ENCODE measurements around the gene STAC3. TPM values are rescaled to one million over a fixed set of nuclear protein-coding genes. Genes with fewer than 3 reads are reported as not detected.

Gene STAC3
- total and polyA plus RNA-seq, 9 of the 15 experiments (the other 6 are each of a cell fraction or from before 2014, with no cell fraction given), result 0.45 to 6.4 (median 3.3) TPM

- Histone ChIP-seq H3K27me3 (ENCODE audit: control insufficient read depth in 2 of 2, insufficient read depth in 2 of 2, low read length in 2 of 2) (peaks cover 65 to 98% of the 10 kb centered on the region in 2 experiments; a peak in 4 of 5 replicates), H3K36me3 (ENCODE audit: control insufficient read depth, insufficient read depth, low read length) (no peaks in the 10 kb centered on the region), H3K9ac (ENCODE audit: insufficient read depth in 1 of 2, low read depth in 2 of 2, low read length in 2 of 2) (no peak overlapping the region), H3K27ac (ENCODE audit: extremely low read depth, low read depth, low read length) (no peak overlapping the region), H3K4me3 (no peak overlapping the region), H3K9me1 (ENCODE audit: control insufficient read depth, insufficient read depth, low read length) (no peaks in the 10 kb centered on the region), H4K20me1 (replicated peaks; ENCODE audit: control insufficient read depth, insufficient read depth, low read length) (peaks cover 44% of the 10 kb centered on the region), H3K4me2 (ENCODE audit: insufficient read depth, low read length) (no peak overlapping the region), H2AFZ (ENCODE audit: low read depth, low read length) (no peak overlapping the region), H3K9me3 (replicated peaks; ENCODE audit: control insufficient read depth, insufficient read depth, low read depth, low read length) (no peaks in the 10 kb centered on the region), H3K4me1 (replicated peaks in 1 of 2; ENCODE audit: control insufficient read depth in 2 of 2, insufficient read depth in 2 of 2, low read length in 2 of 2) (peaks cover 0 to 67% of the 10 kb centered on the region in 2 experiments; a peak in 2 of 5 replicates), H3K79me2 (ENCODE audit: control insufficient read depth, insufficient read depth, low read length) (no peaks in the 10 kb centered on the region)
- DNase-seq (ENCODE audit: extremely low read depth in 1 of 4, low spot score in 3 of 4) (peak in 3 of 4 experiments; percentile 43 to 47 (median 46)), ATAC-seq (peak; percentile 79), FAIRE-seq (no peak)
- intact Hi-C loops (cut with micrococcal nuclease), result loop anchor here (5.0 kb wide), 1 partner anchor 47 kb away; no protein-coding TSS in a partner anchor
- CTCF ChIA-PET (ENCODE audit: low intra/inter-chr PET ratio), result no interaction called here
- POLR2A ChIA-PET, result interaction anchor here (0.6 to 1.0 kb wide), 2 partner anchors 45 to 89 kb away, joined by 3 to 4 read pairs; no protein-coding TSS in a partner anchor
- no TSS peak for BruUV-seq (replicated peaks)
- in situ Hi-C loops (cut with MboI), result no loop called here
- 4% methylated on average over 33 of the region's 34 CpGs for WGBS (ENCODE audit: insufficient coverage, low coverage, missing lambda C conversion rate)
- TF ChIP-seq CBFB (CRISPR knock-in tag; IDR thresholded peaks at IDR 0.05) (no peak), MTA2 (IDR thresholded peaks at IDR 0.05; ENCODE audit: low read depth) (no peak), CREB3L1 (IDR thresholded peaks at IDR 0.05; ENCODE audit: borderline replicate concordance, low read depth) (no peak), ATF2 (CRISPR knock-in tag; IDR thresholded peaks at IDR 0.05) (no peak), RBM25 (IDR thresholded peaks at IDR 0.05; ENCODE audit: low read depth, low read length, severe bottlenecking) (no peak), CTCF (IDR thresholded peaks at IDR 0.05 in 2 of 3, conservative IDR thresholded peaks at IDR 0.05 in 1 of 3; ENCODE audit: insufficient read depth in 2 of 3, low read depth in 1 of 3, low read length in 3 of 3) (peak; percentile 29 to 59 (median 32); a peak in 4 of 6 replicates), HDGF (IDR thresholded peaks at IDR 0.05) (no peak), SMAD3 (CRISPR knock-in tag; conservative IDR thresholded peaks at IDR 0.05) (no peak), PBX2 (CRISPR knock-in tag; IDR thresholded peaks at IDR 0.05; ENCODE audit: low read depth) (no peak), PBX2 (tag; conservative IDR thresholded peaks at IDR 0.05; ENCODE audit: low read depth) (no peak), CHAMP1 (IDR thresholded peaks at IDR 0.05) (no peak)
These were observed 55.2 kb downstream of the STAC3 start for GRCh38 chr12:57195611-57196371.
